ENCODE results near the gene CPSF4L.

- no peak for TF ChIP-seq ZNF23 (tag by site-specific recombination; IDR thresholded peaks at IDR 0.05; ENCODE audit: borderline replicate concordance)
- TF ChIP-seq, protein P1, sequence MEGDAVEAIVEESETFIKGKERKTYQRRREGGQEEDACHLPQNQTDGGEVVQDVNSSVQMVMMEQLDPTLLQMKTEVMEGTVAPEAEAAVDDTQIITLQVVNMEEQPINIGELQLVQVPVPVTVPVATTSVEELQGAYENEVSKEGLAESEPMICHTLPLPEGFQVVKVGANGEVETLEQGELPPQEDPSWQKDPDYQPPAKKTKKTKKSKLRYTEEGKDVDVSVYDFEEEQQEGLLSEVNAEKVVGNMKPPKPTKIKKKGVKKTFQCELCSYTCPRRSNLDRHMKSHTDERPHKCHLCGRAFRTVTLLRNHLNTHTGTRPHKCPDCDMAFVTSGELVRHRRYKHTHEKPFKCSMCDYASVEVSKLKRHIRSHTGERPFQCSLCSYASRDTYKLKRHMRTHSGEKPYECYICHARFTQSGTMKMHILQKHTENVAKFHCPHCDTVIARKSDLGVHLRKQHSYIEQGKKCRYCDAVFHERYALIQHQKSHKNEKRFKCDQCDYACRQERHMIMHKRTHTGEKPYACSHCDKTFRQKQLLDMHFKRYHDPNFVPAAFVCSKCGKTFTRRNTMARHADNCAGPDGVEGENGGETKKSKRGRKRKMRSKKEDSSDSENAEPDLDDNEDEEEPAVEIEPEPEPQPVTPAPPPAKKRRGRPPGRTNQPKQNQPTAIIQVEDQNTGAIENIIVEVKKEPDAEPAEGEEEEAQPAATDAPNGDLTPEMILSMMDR (tag by site-specific recombination; IDR thresholded peaks at IDR 0.05) = no peak
- TF ChIP-seq YY1 (tag by site-specific recombination; IDR thresholded peaks at IDR 0.05) = no peak
- no peak for TF ChIP-seq ZNF701 (tag by site-specific recombination; IDR thresholded peaks at IDR 0.05)
- no peak for TF ChIP-seq ZNF404 (tag by site-specific recombination; IDR thresholded peaks at IDR 0.05)
- no peak for TF ChIP-seq PBX3 (CRISPR knock-in tag; IDR thresholded peaks at IDR 0.05)
Measured at GRCh38 chr17:73237714-73238113, 24.0 kb downstream of the CPSF4L start.
